OCI-LY1 (cell line): ENCODE measurements around the gene HORMAD1.
"Not testable (repeated sequence)": the region's sequence is repeated elsewhere in the genome, so short reads cannot be mapped to it uniquely, and the experiment has no call there.

Experiments
- H2AFZ ChIP-seq: fragments of 200-600 bp; sonication (generic), shearing (Covaris generic); 2 replicates; pipeline ENCODE4 v1.6.0; 2014; ENCODE audit warnings: antibody characterized with exemption, mild to moderate bottlenecking, low read length
- H3F3A ChIP-seq: fragments of 200-600 bp; sonication (generic), shearing (Covaris generic); 2 replicates; pipeline ENCODE4 v1.6.0; 2014; ENCODE audit warnings: mild to moderate bottlenecking, antibody characterized with exemption, low read length, moderate library complexity; ENCODE audit not compliant: insufficient read depth
- H3K27ac ChIP-seq: fragments of 200-600 bp; sonication (generic); 2 replicates; pipeline ENCODE4 v1.5.1; 2014; ENCODE audit warnings: low read length, mixed run types, mild to moderate bottlenecking, low read depth; ENCODE audit not compliant: poor library complexity, severe bottlenecking
- H3K27me3 ChIP-seq: fragments of 200-600 bp; sonication (generic); 2 replicates; pipeline ENCODE4 v1.6.0; 2014; ENCODE audit warnings: antibody characterized with exemption, mild to moderate bottlenecking, low read length, moderate library complexity; ENCODE audit not compliant: insufficient read depth
- H3K36me3 ChIP-seq: fragments of 200-600 bp; sonication (generic); 2 replicates; pipeline ENCODE4 v1.6.1; 2014; ENCODE audit warnings: mild to moderate bottlenecking, antibody characterized with exemption, low read length, moderate library complexity, mixed read lengths; ENCODE audit not compliant: insufficient read depth
- H3K4me1 ChIP-seq: fragments of 200-600 bp; sonication (generic); 2 replicates; pipeline ENCODE4 v1.5.1; 2014; ENCODE audit warnings: mild to moderate bottlenecking, low read length, moderate library complexity; ENCODE audit not compliant: insufficient read depth, severe bottlenecking
- H3K4me2 ChIP-seq: fragments of 200-600 bp; sonication (generic), shearing (Covaris generic); 2 replicates; pipeline ENCODE4 v1.6.1; 2014; ENCODE audit warnings: low read length
- H3K4me3 ChIP-seq: fragments of 200-600 bp; sonication (generic); 2 replicates; pipeline ENCODE4 v1.5.1; 2014; ENCODE audit warnings: low read length, low read depth, mild to moderate bottlenecking, mixed read lengths; ENCODE audit not compliant: poor library complexity, severe bottlenecking
- H3K79me2 ChIP-seq: fragments of 200-600 bp; shearing (Covaris generic); 2 replicates; pipeline ENCODE4 v1.6.1; 2016; ENCODE audit warnings: mixed run types, low read length, mixed read lengths; ENCODE audit not compliant: insufficient read depth
- H3K9ac ChIP-seq: fragments of 200-600 bp; sonication (generic), shearing (Covaris generic); 2 replicates; pipeline ENCODE4 v1.6.1; 2014; ENCODE audit warnings: mild to moderate bottlenecking, low read length, mixed read lengths
- H3K9me2 ChIP-seq: fragments of 200-600 bp; sonication (generic), shearing (Covaris generic); 2 replicates; pipeline ENCODE4 v1.6.1; 2014; ENCODE audit warnings: low read depth, mild to moderate bottlenecking, low read length, mixed read lengths
- H3K9me3 ChIP-seq: fragments of 200-600 bp; shearing (Covaris generic); 2 replicates; pipeline ENCODE4 v1.6.1; 2014; ENCODE audit warnings: low read length, mixed read lengths
- H4K20me1 ChIP-seq: fragments of 200-600 bp; sonication (generic), shearing (Covaris generic); 2 replicates; pipeline ENCODE4 v1.6.0; 2016; ENCODE audit warnings: mild to moderate bottlenecking, low read length; ENCODE audit not compliant: insufficient read depth
- CTCF ChIP-seq: fragments of 200-600 bp; sonication (generic), shearing (Covaris generic); IDR thresholded peaks from 2 replicates; pipeline ENCODE4 v1.5.1; 2017; ENCODE audit warnings: mild to moderate bottlenecking, antibody characterized with exemption, low read length, moderate library complexity, mixed read lengths
- EZH2 ChIP-seq: fragments of 200-600 bp; sonication (generic), shearing (Covaris generic); IDR thresholded peaks from 2 replicates; pipeline ENCODE4 v1.8.0; 2017; ENCODE audit warnings: borderline replicate concordance, mixed run types, mild to moderate bottlenecking, antibody characterized with exemption, low read length, moderate library complexity, mixed read lengths

The HORMAD1 gene

GRCh38 chr1:150662811-150663210 lies 57.9 kb downstream of the HORMAD1 start:
- Histone ChIP-seq H3K9ac (no peak overlapping the region), H3K9me3 (no peaks in the 10 kb centered on the region), H3K9me2 (no peaks in the 10 kb centered on the region), H3K4me3 (no peak overlapping the region), H3K79me2 (no peaks in the 10 kb centered on the region), H3K27ac (no peak overlapping the region), H2AFZ (no peak overlapping the region), H3K4me2 (no peak overlapping the region), H3K4me1 (no peaks in the 10 kb centered on the region), H3F3A (no peaks in the 10 kb centered on the region), H4K20me1 (no peaks in the 10 kb centered on the region), H3K36me3 (peaks cover 36% of the 10 kb centered on the region), H3K27me3 (no peaks in the 10 kb centered on the region)
- TF ChIP-seq CTCF (no peak), EZH2 (no peak)

- H3K79me2 ChIP-seq, result no peaks in the 10 kb centered on the region
- H3K9me2 ChIP-seq, result no peaks in the 10 kb centered on the region
- H3K27me3 ChIP-seq, result no peaks in the 10 kb centered on the region
- H3F3A ChIP-seq, result no peaks in the 10 kb centered on the region
- H3K27ac ChIP-seq, result no peak overlapping the region
- H3K36me3 ChIP-seq, result peaks cover 36% of the 10 kb centered on the region
- H3K4me1 ChIP-seq, result no peaks in the 10 kb centered on the region
- H3K9ac ChIP-seq, result no peak overlapping the region
- H2AFZ ChIP-seq, result no peak overlapping the region
- no peak for TF ChIP-seq CTCF
- TF ChIP-seq EZH2, result no peak
- H3K9me3 ChIP-seq, result no peaks in the 10 kb centered on the region
- H3K4me2 ChIP-seq, result no peak overlapping the region
- H4K20me1 ChIP-seq, result no peaks in the 10 kb centered on the region
- H3K4me3 ChIP-seq, result no peak overlapping the region
Observed at GRCh38 chr1:150661156-150661555, 59.5 kb downstream of the HORMAD1 start.

GRCh38 chr1:150660584-150660983 lies 60.1 kb downstream of the HORMAD1 start:
- Histone ChIP-seq H2AFZ (no peak overlapping the region), H3K36me3 (peaks cover 36% of the 10 kb centered on the region), H3K79me2 (no peaks in the 10 kb centered on the region), H3K27me3 (no peaks in the 10 kb centered on the region), H3K4me3 (no peak overlapping the region), H3K4me2 (no peak overlapping the region), H4K20me1 (no peaks in the 10 kb centered on the region), H3F3A (no peaks in the 10 kb centered on the region), H3K27ac (no peak overlapping the region), H3K9me2 (no peaks in the 10 kb centered on the region), H3K9me3 (no peaks in the 10 kb centered on the region), H3K9ac (no peak overlapping the region), H3K4me1 (no peaks in the 10 kb centered on the region)
- TF ChIP-seq CTCF (no peak), EZH2 (no peak)

GRCh38 chr1:150657064-150657463 lies 63.6 kb downstream of the HORMAD1 start:
- H3K4me2 ChIP-seq, H3K79me2 ChIP-seq, H4K20me1 ChIP-seq, H3F3A ChIP-seq, H3K27me3 ChIP-seq, H3K27ac ChIP-seq, H2AFZ ChIP-seq, H3K4me3 ChIP-seq, H3K9me2 ChIP-seq, H3K9me3 ChIP-seq, H3K9ac ChIP-seq, H3K4me1 ChIP-seq: not testable (repeated sequence)
- H3K36me3 ChIP-seq, result peaks cover 30% of the 10 kb centered on the region

- not testable (repeated sequence) for H3K27me3 ChIP-seq, H3K9ac ChIP-seq, H3K27ac ChIP-seq, H2AFZ ChIP-seq, H3K79me2 ChIP-seq, H3K4me3 ChIP-seq, H3K4me1 ChIP-seq, H4K20me1 ChIP-seq, H3F3A ChIP-seq, H3K9me2 ChIP-seq, H3K9me3 ChIP-seq, H3K36me3 ChIP-seq, H3K4me2 ChIP-seq
Observed at GRCh38 chr1:150654635-150655034, 66.1 kb downstream of the HORMAD1 start.
